Measurements from ENCODE around the gene MED9. TPM values are rescaled to one million over a fixed set of nuclear protein-coding genes. Genes with fewer than 3 reads are reported as not detected.

Gene MED9
- polyA plus RNA-seq, 4 donors: 11.6 to 18.6 (median 16.9) TPM

DNA sequence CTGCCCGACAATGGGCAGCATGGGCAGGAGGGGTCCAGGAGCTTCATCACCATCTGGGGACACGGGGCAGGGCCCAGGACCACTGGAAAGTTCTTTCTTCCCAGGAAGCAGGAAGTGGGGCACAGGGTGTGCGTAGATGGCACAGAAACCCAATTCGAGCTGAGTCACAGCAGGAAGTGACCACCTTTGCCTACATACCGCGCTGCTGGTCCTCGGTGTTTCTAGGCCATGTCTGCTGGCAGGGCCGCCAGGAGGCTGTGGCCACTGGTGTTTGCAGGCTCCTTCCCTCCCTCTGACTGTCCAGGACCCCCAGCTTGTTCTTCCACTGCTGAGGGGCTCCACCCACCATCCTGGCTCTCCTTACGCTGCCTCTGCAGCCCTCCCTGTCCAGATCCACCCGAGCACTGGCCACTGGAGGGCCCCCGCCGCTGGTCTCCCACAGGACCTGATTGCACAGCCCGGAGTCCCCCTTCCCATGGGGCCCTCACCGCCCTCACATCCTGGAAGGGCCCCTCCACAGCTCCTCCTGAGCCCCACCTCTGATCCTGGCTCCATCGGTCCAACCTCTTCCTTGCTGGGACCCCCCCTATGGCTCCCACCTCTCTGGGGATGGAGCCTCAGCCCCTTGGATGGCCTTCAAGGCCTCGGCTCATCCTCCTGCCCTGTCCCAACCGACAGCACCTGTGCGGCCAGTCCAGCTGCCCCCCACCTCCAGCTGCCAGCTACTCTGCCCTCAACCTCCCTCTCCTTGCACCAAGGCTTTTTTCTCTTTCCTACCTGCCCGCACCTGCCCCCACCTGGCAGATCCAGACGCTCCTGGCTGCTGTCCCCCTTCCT is 33.9 kb downstream of the MED9 start:
- no peaks in the 10 kb centered on the region for H3K9me3 ChIP-seq (ENCODE audit: control insufficient read depth in 2 of 2, insufficient read depth in 1 of 2, low read depth in 1 of 2, low read length in 1 of 2)
- peaks cover 0 to 50% (median 0%) of the 10 kb centered on the region in 3 donors for H3K36me3 ChIP-seq (ENCODE audit: control insufficient read depth in 3 of 3, insufficient read depth in 2 of 3, low read depth in 1 of 3, low read length in 3 of 3)
- no peak for FAIRE-seq
- H3K4me3 ChIP-seq (ENCODE audit: low read depth in 1 of 3, low read length in 3 of 3): no peak overlapping the region
- H3K4me1 ChIP-seq (ENCODE audit: control insufficient read depth in 3 of 3, insufficient read depth in 2 of 3, low read depth in 1 of 3, low read length in 2 of 3): peaks cover 0 to 8% (median 0%) of the 10 kb centered on the region in 3 donors
- no peak for DNase-seq
- 86 to 89% (median 87%) methylated on average over 20 of the region's 20 CpGs for whole genome bisulfite sequencing, 3 donors
- no peak overlapping the region for H3K27ac ChIP-seq (ENCODE audit: low read depth in 1 of 3, low read length in 2 of 3)
- H3K27me3 ChIP-seq (ENCODE audit: control insufficient read depth in 3 of 3, insufficient read depth in 3 of 3, low read length in 3 of 3): no peaks in the 10 kb centered on the region

DNA sequence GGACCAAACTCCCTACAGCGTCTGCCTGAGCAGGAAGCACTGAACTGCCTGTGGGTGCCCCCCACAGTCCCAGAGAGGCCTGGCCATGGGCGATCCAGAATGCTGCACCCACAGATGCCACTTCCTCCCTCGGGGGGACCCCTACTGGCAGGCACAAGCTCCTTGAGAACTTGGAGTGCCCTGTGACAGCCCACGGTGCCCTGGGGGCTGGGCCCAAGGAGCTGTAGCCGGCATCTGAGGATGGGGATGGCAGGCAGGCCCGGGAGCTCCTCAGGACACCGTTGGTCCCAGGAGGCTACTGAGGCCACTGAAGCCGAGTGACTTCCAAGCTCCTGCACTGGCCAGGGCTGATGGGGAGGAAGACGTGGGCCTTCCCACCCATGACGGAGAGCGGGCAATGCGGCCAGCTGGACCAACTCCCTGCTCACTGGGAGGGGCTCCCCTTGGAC is 34.5 kb downstream of the MED9 start:
- Histone ChIP-seq H3K4me3 (ENCODE audit: low read depth in 1 of 3, low read length in 3 of 3) (no peak overlapping the region), H3K27me3 (ENCODE audit: control insufficient read depth in 3 of 3, insufficient read depth in 3 of 3, low read length in 3 of 3) (no peaks in the 10 kb centered on the region), H3K4me1 (ENCODE audit: control insufficient read depth in 3 of 3, insufficient read depth in 2 of 3, low read depth in 1 of 3, low read length in 2 of 3) (peaks cover 0 to 5% (median 0%) of the 10 kb centered on the region in 3 donors), H3K27ac (ENCODE audit: low read depth in 1 of 3, low read length in 2 of 3) (no peak overlapping the region), H3K9me3 (ENCODE audit: control insufficient read depth in 2 of 2, insufficient read depth in 1 of 2, low read depth in 1 of 2, low read length in 1 of 2) (no peaks in the 10 kb centered on the region), H3K36me3 (ENCODE audit: control insufficient read depth in 3 of 3, insufficient read depth in 2 of 3, low read depth in 1 of 3, low read length in 3 of 3) (peaks cover 0 to 50% (median 0%) of the 10 kb centered on the region in 3 donors)
- FAIRE-seq: no peak
- no peak for DNase-seq
- 80 to 85% (median 82%) methylated on average over 12 of the region's 12 CpGs for WGBS, 3 donors

DNA sequence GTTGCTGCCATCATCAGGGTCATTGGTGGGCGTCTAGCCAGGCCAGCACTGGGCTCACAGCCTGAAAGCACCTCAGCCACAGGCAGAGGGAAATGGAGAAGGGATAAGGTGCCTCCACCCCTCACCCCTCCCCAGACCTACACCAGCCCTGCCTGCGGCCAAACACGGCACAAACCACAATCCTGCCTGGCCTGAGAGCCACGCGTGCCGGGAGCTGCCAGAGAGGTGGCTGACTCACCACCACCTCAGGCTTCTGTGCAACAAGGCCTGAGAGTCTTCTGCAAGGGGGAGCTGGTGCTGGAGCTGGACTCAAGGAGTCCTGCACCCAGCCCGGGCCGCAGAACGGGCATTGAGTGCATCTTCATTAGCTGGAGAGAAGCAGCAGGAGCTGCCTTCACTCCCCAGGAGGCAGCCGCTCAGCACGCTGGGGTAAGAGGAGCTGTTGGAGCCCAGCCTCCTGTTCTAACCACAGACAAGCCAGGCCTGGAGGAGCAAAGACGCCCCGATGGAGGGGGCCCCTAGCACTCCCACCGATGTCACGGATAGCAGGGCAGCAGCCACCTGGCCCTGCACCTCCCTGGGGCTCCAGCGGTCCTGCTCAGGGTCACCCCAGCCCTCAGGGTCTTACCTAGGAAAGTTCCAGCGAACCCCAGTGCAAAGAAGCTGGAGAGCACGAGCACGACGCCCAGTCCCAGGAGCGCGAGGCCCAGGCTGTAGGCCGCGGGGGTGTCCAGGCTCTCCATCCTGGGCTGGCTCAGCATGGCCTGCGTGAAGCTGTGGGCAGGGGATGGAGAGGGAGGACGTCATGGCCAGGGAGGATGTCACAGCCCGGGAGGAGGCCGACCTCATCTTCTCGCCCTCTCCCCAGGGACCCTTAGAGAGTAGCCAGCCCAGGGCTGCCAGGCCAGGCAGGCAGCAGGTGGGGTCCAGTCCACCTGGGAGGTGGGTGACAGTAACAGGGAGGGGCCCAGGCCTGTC is 35.4 kb downstream of the MED9 start:
- 87 to 90% (median 88%) methylated on average over 29 of the region's 29 CpGs for WGBS, 3 donors
- no peak for FAIRE-seq

DNA sequence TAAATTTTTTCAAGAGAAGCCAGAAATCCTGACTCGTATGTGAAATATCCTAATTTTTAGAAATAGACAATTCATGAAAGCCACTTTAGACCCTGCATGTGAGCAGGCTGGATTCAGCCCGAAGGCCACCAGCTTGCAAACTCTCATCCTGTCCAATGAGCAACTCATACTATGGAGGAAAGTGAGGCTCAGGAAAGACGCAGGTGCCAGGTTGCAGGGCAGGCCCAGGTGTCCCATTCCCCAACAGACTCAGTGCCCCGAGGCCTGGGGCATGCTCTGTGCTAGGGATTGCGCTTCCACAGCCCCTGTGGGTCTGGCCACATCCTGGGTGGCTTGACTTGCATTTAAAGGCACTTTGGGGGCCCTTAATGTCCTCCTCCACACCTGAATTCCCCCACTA is 36.1 kb downstream of the MED9 start:
- no peak for DNase-seq
- no peak overlapping the region for H3K4me3 ChIP-seq (ENCODE audit: low read depth in 1 of 3, low read length in 3 of 3)
- no peaks in the 10 kb centered on the region for H3K9me3 ChIP-seq (ENCODE audit: control insufficient read depth in 2 of 2, insufficient read depth in 1 of 2, low read depth in 1 of 2, low read length in 1 of 2)
- no peaks in the 10 kb centered on the region for H3K4me1 ChIP-seq (ENCODE audit: control insufficient read depth in 3 of 3, insufficient read depth in 2 of 3, low read depth in 1 of 3, low read length in 2 of 3)
- peaks cover 0 to 46% (median 0%) of the 10 kb centered on the region in 3 donors for H3K36me3 ChIP-seq (ENCODE audit: control insufficient read depth in 3 of 3, insufficient read depth in 2 of 3, low read depth in 1 of 3, low read length in 3 of 3)
- no peak overlapping the region for H3K27ac ChIP-seq (ENCODE audit: low read depth in 1 of 3, low read length in 2 of 3)
- FAIRE-seq: no peak
- 91 to 97% (median 95%) methylated on average over 5 of the region's 5 CpGs for WGBS, 3 donors
- no peaks in the 10 kb centered on the region for H3K27me3 ChIP-seq (ENCODE audit: control insufficient read depth in 3 of 3, insufficient read depth in 3 of 3, low read length in 3 of 3)

More for the DNA sequence above, 35.4 kb downstream of the MED9 start:
- DNase-seq: no peak
- Histone ChIP-seq H3K36me3 (ENCODE audit: control insufficient read depth in 3 of 3, insufficient read depth in 2 of 3, low read depth in 1 of 3, low read length in 3 of 3) (peaks cover 0 to 52% (median 0%) of the 10 kb centered on the region in 3 donors), H3K27ac (ENCODE audit: low read depth in 1 of 3, low read length in 2 of 3) (no peak overlapping the region), H3K4me1 (ENCODE audit: control insufficient read depth in 3 of 3, insufficient read depth in 2 of 3, low read depth in 1 of 3, low read length in 2 of 3) (no peaks in the 10 kb centered on the region), H3K9me3 (ENCODE audit: control insufficient read depth in 2 of 2, insufficient read depth in 1 of 2, low read depth in 1 of 2, low read length in 1 of 2) (no peaks in the 10 kb centered on the region), H3K27me3 (ENCODE audit: control insufficient read depth in 3 of 3, insufficient read depth in 3 of 3, low read length in 3 of 3) (no peaks in the 10 kb centered on the region), H3K4me3 (ENCODE audit: low read depth in 1 of 3, low read length in 3 of 3) (no peak overlapping the region)

DNA sequence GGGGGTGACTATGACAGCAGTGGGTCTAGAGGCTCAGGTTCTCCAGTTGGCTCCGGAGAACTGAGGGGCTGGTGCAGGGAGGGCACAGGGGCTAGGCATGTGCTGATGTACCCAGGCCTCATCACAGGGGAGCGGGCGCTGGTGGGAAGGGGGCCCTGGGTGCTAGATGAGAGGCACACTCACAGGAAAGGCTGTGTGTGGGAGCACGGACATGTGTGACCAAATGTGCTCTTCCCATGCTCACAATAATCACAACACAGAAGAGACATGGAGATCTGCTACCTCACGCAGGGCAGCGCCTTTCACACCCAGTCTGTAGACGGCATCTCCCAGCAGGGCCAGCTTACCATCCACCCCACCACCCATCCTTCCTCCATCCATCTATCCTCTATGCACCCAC is 36.8 kb downstream of the MED9 start:
- Histone ChIP-seq H3K4me3 (ENCODE audit: low read depth in 1 of 3, low read length in 3 of 3) (no peak overlapping the region), H3K27ac (ENCODE audit: low read depth in 1 of 3, low read length in 2 of 3) (no peak overlapping the region), H3K4me1 (ENCODE audit: control insufficient read depth in 3 of 3, insufficient read depth in 2 of 3, low read depth in 1 of 3, low read length in 2 of 3) (no peaks in the 10 kb centered on the region), H3K9me3 (ENCODE audit: control insufficient read depth in 2 of 2, insufficient read depth in 1 of 2, low read depth in 1 of 2, low read length in 1 of 2) (no peaks in the 10 kb centered on the region), H3K27me3 (ENCODE audit: control insufficient read depth in 3 of 3, insufficient read depth in 3 of 3, low read length in 3 of 3) (no peaks in the 10 kb centered on the region), H3K36me3 (ENCODE audit: control insufficient read depth in 3 of 3, insufficient read depth in 2 of 3, low read depth in 1 of 3, low read length in 3 of 3) (peaks cover 0 to 45% (median 0%) of the 10 kb centered on the region in 3 donors)
- WGBS, 3 donors: 96 to 100% (median 97%) methylated on average over 6 to 7 of the region's 7 CpGs
- no peak for DNase-seq
- no peak for FAIRE-seq

DNA sequence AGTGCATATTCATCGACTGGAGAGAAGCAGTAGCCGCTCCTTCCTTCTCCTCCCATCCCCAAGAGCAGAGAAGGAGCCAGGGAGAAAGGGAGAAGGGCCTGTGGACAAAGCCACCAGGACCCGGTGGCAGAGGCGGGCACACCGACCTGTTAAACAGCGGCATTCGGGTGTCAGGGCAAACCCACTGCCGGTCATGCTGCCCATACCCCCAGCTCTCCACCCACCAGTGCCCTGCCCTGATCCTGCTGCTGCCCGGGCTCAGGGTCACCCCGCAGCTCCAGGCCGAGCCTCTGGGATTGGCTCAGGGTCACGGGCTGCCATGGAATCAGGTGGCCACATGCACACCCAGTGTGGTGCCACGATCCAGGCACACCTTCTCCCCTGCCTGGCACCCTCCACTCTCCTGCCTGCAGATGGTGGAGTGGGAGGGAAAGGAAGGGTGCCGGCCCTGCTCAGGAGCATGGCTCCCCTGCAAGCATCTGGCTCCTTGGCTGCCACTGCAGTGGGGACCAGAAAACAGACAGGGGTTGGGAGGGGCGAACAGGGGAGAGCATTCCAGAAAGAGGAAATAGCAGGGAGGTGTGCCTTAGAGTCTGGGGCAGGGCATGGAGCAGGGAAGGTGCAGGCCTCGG is 37.7 kb downstream of the MED9 start:
- WGBS, 3 donors: 86 to 90% (median 87%) methylated on average over 11 to 16 of the region's 16 CpGs
- H3K27ac ChIP-seq (ENCODE audit: low read depth in 1 of 3, low read length in 2 of 3): no peak overlapping the region
- FAIRE-seq: no peak
- no peaks in the 10 kb centered on the region for H3K4me1 ChIP-seq (ENCODE audit: control insufficient read depth in 3 of 3, insufficient read depth in 2 of 3, low read depth in 1 of 3, low read length in 2 of 3)
- H3K9me3 ChIP-seq (ENCODE audit: control insufficient read depth in 2 of 2, insufficient read depth in 1 of 2, low read depth in 1 of 2, low read length in 1 of 2): no peaks in the 10 kb centered on the region
- DNase-seq: no peak
- peaks cover 0 to 43% (median 0%) of the 10 kb centered on the region in 3 donors for H3K36me3 ChIP-seq (ENCODE audit: control insufficient read depth in 3 of 3, insufficient read depth in 2 of 3, low read depth in 1 of 3, low read length in 3 of 3)
- H3K4me3 ChIP-seq (ENCODE audit: low read depth in 1 of 3, low read length in 3 of 3): no peak overlapping the region
- H3K27me3 ChIP-seq (ENCODE audit: control insufficient read depth in 3 of 3, insufficient read depth in 3 of 3, low read length in 3 of 3): no peaks in the 10 kb centered on the region

DNA sequence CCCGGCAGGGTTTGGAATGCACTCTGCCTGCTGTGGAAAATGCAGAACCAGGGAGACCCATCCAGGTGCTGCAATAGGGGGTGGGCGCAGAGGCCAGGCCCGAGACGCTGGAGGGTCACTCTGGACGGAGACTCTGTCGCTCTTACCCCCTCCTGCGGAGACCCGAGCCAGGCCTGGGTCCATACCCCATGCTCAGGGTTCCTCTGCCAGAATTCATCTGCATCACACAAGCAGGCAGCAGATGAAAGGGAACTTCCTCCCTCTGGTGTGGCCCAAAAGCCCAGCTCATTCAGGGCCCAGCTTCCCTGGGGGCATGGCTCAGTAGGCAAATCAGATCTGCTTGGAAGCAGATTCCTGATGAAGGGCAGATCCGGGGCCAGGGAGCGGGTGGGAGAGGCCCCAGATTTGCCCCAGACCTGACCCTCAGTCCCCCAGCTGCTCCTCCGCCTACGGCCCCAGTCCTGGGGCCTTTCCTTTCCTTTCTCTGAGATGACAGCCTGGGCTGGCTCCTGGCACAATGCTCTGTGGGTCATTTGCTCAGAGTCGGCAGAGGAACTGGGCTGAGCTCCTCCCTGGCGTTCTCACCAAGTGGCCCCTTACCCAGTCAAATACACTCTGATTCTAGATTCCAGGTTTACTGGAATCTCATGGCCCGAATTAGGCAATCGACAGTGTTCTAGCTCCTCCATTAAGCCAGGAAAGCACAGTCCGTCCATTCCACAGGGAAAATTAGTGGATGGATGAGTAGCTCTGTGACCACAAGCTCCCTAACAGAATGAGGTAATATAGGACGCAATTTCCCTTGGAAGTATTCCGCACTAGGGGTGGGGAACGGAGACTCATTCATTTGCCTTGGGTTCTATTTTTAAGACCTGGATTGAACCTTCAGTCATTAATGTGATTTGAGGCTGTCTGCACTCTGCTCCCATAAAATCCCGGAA is 38.5 kb downstream of the MED9 start:
- no peak for FAIRE-seq
- 89 to 93% (median 90%) methylated on average over 21 of the region's 21 CpGs for WGBS, 3 donors

More for the DNA sequence above, 38.5 kb downstream of the MED9 start:
- H3K4me1 ChIP-seq (ENCODE audit: control insufficient read depth in 3 of 3, insufficient read depth in 2 of 3, low read depth in 1 of 3, low read length in 2 of 3): no peaks in the 10 kb centered on the region
- no peaks in the 10 kb centered on the region for H3K9me3 ChIP-seq (ENCODE audit: control insufficient read depth in 2 of 2, insufficient read depth in 1 of 2, low read depth in 1 of 2, low read length in 1 of 2)
- no peak overlapping the region for H3K27ac ChIP-seq (ENCODE audit: low read depth in 1 of 3, low read length in 2 of 3)
- H3K36me3 ChIP-seq (ENCODE audit: control insufficient read depth in 3 of 3, insufficient read depth in 2 of 3, low read depth in 1 of 3, low read length in 3 of 3): peaks cover 0 to 42% (median 0%) of the 10 kb centered on the region in 3 donors
- DNase-seq: no peak
- no peaks in the 10 kb centered on the region for H3K27me3 ChIP-seq (ENCODE audit: control insufficient read depth in 3 of 3, insufficient read depth in 3 of 3, low read length in 3 of 3)
- H3K4me3 ChIP-seq (ENCODE audit: low read depth in 1 of 3, low read length in 3 of 3): no peak overlapping the region

Measured in small intestine (tissue), 7 donors.